Choroid plexus epithelial cell (primary cell): ENCODE measurements around the gene CRYAB.
A peak's percentile ranks its signal among the peaks of the same experiment; 100 is the strongest.

Experiments
- DNase-seq: peaks from one replicate; pipeline ENCODE4 v3.0.0-alpha.2; 2010; ENCODE audit warnings: low read depth
- H3K4me3 ChIP-seq: 2 replicates; pipeline ENCODE4 v1.5.1; 2011; ENCODE audit warnings: low read depth, mild to moderate bottlenecking, control low read depth, low read length, moderate library complexity
- CTCF ChIP-seq: conservative IDR thresholded peaks from 2 replicates; pipeline ENCODE4 v1.5.1; 2011; ENCODE audit warnings: low read depth, mild to moderate bottlenecking, control low read depth, inconsistent platforms, low read length, moderate library complexity

The CRYAB gene

GRCh38 chr11:111882202-111882601 is 29.4 kb downstream of the CRYAB start:
- H3K4me3 ChIP-seq = no peak overlapping the region
- no peak for DNase-seq

GRCh38 chr11:111879637-111879960 is 32.0 kb downstream of the CRYAB start:
- DNase-seq = no peak
- peak overlapping the region; percentile 74 for H3K4me3 ChIP-seq

More at GRCh38 chr11:111882202-111882601, 29.4 kb downstream of the CRYAB start:
- no peak for TF ChIP-seq CTCF

GRCh38 chr11:111878849-111879636 is 32.5 kb downstream of the CRYAB start, which contains the start of the genes CFAP68 and FDXACB1:
Gene CFAP68, plus strand, starts transcription at chr11:111879541. Its CDS starts 20 bp downstream, at chr11:111879561.
Gene FDXACB1, minus strand, starts transcription at chr11:111879165. Its CDS starts 33 bp downstream, at chr11:111879132.
- peak; percentile 98 for DNase-seq
- peak; percentile 94 for TF ChIP-seq CTCF
- H3K4me3 ChIP-seq = peak within 1 kb of the TSS; percentile 74

More at GRCh38 chr11:111879637-111879960, 32.0 kb downstream of the CRYAB start:
- TF ChIP-seq CTCF = no peak

- peak; percentile 17 for DNase-seq
- peak overlapping the region; percentile 74 for H3K4me3 ChIP-seq
- no peak for TF ChIP-seq CTCF
Measured at GRCh38 chr11:111878385-111878848, 33.2 kb downstream of the CRYAB start.

- H3K4me3 ChIP-seq = peak overlapping the region; percentile 86
- TF ChIP-seq CTCF = no peak
- DNase-seq = no peak
Measured at GRCh38 chr11:111871693-111872161, 39.8 kb downstream of the CRYAB start.

GRCh38 chr11:111870886-111871692 is 40.5 kb downstream of the CRYAB start, which contains the start of gene ALG9:
Gene ALG9, minus strand, starts transcription at chr11:111871581. Its CDS starts 99 bp downstream, at chr11:111871482.
- H3K4me3 ChIP-seq = peak within 1 kb of the TSS; percentile 86
- TF ChIP-seq CTCF = peak; percentile 52
- DNase-seq = peak; percentile 85
